HEK293 (cell line): ENCODE data around the gene EHD3.

Source experiments
- CTCF ChIA-PET: fragments of 350-600 bp; formaldehyde crosslinking; extraction: SDS; loops from one replicate; lab custom pipeline; 2021; ENCODE audit warnings: antibody characterized with exemption; lab: Yijun Ruan, JAX
- POLR2A ChIA-PET: fragments of 300-600 bp; formaldehyde crosslinking; extraction: SDS; loops from one replicate; lab custom pipeline; 2020; ENCODE audit warnings: antibody characterized with exemption, inconsistent platforms; lab: Yijun Ruan, JAX
- H3K27ac ChIP-seq: fragments of 200-500 bp; sonication (Bioruptor generic); 2 replicates; pipeline ENCODE4 v1.5.1; 2014; ENCODE audit warnings: low read depth, low read length, control low read depth, inconsistent platforms; ENCODE audit errors: extremely low read depth
- H3K36me3 ChIP-seq, 2 experiments: fragments of 200-500 bp in 1 of 2; sonication (Bioruptor generic) in 1 of 2; 1 replicate in 1 of 2; 2 replicates in 1 of 2; pipeline ENCODE4 v1.5.1; 2014 to 2017; ENCODE audit warnings: inconsistent platforms in 2 of 2, low read length in 2 of 2; ENCODE audit not compliant: control insufficient read depth in 2 of 2, insufficient read depth in 1 of 2
- H3K4me1 ChIP-seq: fragments of 200-500 bp; sonication (Bioruptor generic); 2 replicates; pipeline ENCODE4 v1.5.1; 2014; ENCODE audit warnings: mild to moderate bottlenecking, low read length, inconsistent platforms; ENCODE audit not compliant: control insufficient read depth, insufficient read depth
- H3K4me3 ChIP-seq: 2 replicates; pipeline ENCODE4 v1.5.1; 2011; ENCODE audit warnings: low read depth, mild to moderate bottlenecking, control low read depth, low read length, moderate library complexity
- H3K9me3 ChIP-seq: fragments of 200-500 bp; sonication (Bioruptor generic); 2 replicates; pipeline ENCODE4 v1.5.1; 2014; ENCODE audit warnings: low read depth, low read length, inconsistent platforms; ENCODE audit not compliant: control insufficient read depth, insufficient read depth
- MYNN ChIP-seq: fragments of 450-650 bp; formaldehyde crosslinking; IDR thresholded peaks from 2 replicates; pipeline ENCODE4 v1.5.1; 2016; ENCODE audit warnings: missing biosample characterization, missing genetic modification characterization, borderline replicate concordance
- PBX3 ChIP-seq: sonication (generic); formaldehyde crosslinking; IDR thresholded peaks from 2 replicates; pipeline ENCODE4 v1.8.1; 2022; ENCODE audit warnings: mild to moderate bottlenecking, moderate library complexity, missing genetic modification reagents
- SP2 ChIP-seq: fragments of 450-650 bp; formaldehyde crosslinking; IDR thresholded peaks from 2 replicates; pipeline ENCODE4 v1.5.1; 2016; ENCODE audit warnings: missing biosample characterization, missing genetic modification characterization
- ZBTB1 ChIP-seq: fragments of 450-650 bp; formaldehyde crosslinking; IDR thresholded peaks from 2 replicates; pipeline ENCODE4 v1.5.1; 2016; ENCODE audit warnings: missing biosample characterization, missing genetic modification characterization
- ZNF175 ChIP-seq: fragments of 450-650 bp; formaldehyde crosslinking; IDR thresholded peaks from 2 replicates; pipeline ENCODE4 v1.5.1; 2016; ENCODE audit warnings: missing biosample characterization, missing genetic modification characterization
- ZNF223 ChIP-seq: fragments of 450-650 bp; formaldehyde crosslinking; IDR thresholded peaks from 2 replicates; pipeline ENCODE4 v1.5.1; 2016; ENCODE audit warnings: missing biosample characterization, missing genetic modification characterization
- ZNF391 ChIP-seq: fragments of 450-650 bp; formaldehyde crosslinking; IDR thresholded peaks from 2 replicates; pipeline ENCODE4 v1.5.1; 2016; ENCODE audit warnings: low read depth, missing biosample characterization, missing genetic modification characterization, borderline replicate concordance
- ZNF610 ChIP-seq: fragments of 450-650 bp; formaldehyde crosslinking; IDR thresholded peaks from 2 replicates; pipeline ENCODE4 v1.5.1; 2016; ENCODE audit warnings: missing biosample characterization, missing genetic modification characterization, borderline replicate concordance
- ZNF621 ChIP-seq: fragments of 450-650 bp; formaldehyde crosslinking; IDR thresholded peaks from 2 replicates; pipeline ENCODE4 v1.5.1; 2017; ENCODE audit warnings: missing biosample characterization, missing genetic modification characterization
- ZNF624 ChIP-seq: fragments of 450-650 bp; formaldehyde crosslinking; IDR thresholded peaks from 2 replicates; pipeline ENCODE4 v1.5.1; 2017; ENCODE audit warnings: missing biosample characterization, missing genetic modification characterization
- TF ChIP-seq, protein P1 (sequence below): fragments of 450-650 bp; formaldehyde crosslinking; IDR thresholded peaks from 2 replicates; pipeline ENCODE4 v1.5.1; 2016; ENCODE audit warnings: missing biosample characterization, missing genetic modification characterization, borderline replicate concordance

The EHD3 gene

DNA sequence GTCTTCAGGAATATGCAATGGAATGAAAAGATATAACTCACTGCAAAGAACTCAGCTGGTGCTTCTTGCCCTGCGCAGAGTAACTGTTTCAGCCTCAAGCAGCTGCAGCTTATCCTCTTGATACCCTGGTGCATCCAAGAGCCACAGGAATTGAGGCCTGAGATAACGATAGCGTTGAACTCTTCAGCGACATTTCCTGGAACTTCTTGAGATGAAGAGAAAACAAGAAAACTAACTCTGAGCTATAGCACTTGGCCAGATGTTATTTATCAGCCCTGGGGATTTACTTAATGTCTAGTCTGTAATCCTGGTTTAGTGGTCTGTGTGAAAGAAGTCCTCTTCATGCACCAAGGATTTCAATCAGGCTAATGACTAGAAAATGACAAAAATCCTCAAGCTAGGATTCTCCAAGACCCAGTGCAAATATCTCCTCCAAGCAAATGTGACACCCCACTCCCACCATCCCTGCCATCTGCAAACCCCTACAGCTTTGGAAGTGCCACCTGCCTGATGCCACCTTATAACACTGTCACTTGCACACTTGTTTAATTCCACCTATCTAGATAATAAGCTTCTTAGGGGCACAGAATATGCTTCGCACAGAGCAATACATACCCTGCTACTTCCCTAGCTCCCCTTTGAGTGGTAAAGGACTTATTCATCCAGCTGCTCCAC is 40.6 kb downstream of the EHD3 start (continued):
- TF ChIP-seq, protein P1, sequence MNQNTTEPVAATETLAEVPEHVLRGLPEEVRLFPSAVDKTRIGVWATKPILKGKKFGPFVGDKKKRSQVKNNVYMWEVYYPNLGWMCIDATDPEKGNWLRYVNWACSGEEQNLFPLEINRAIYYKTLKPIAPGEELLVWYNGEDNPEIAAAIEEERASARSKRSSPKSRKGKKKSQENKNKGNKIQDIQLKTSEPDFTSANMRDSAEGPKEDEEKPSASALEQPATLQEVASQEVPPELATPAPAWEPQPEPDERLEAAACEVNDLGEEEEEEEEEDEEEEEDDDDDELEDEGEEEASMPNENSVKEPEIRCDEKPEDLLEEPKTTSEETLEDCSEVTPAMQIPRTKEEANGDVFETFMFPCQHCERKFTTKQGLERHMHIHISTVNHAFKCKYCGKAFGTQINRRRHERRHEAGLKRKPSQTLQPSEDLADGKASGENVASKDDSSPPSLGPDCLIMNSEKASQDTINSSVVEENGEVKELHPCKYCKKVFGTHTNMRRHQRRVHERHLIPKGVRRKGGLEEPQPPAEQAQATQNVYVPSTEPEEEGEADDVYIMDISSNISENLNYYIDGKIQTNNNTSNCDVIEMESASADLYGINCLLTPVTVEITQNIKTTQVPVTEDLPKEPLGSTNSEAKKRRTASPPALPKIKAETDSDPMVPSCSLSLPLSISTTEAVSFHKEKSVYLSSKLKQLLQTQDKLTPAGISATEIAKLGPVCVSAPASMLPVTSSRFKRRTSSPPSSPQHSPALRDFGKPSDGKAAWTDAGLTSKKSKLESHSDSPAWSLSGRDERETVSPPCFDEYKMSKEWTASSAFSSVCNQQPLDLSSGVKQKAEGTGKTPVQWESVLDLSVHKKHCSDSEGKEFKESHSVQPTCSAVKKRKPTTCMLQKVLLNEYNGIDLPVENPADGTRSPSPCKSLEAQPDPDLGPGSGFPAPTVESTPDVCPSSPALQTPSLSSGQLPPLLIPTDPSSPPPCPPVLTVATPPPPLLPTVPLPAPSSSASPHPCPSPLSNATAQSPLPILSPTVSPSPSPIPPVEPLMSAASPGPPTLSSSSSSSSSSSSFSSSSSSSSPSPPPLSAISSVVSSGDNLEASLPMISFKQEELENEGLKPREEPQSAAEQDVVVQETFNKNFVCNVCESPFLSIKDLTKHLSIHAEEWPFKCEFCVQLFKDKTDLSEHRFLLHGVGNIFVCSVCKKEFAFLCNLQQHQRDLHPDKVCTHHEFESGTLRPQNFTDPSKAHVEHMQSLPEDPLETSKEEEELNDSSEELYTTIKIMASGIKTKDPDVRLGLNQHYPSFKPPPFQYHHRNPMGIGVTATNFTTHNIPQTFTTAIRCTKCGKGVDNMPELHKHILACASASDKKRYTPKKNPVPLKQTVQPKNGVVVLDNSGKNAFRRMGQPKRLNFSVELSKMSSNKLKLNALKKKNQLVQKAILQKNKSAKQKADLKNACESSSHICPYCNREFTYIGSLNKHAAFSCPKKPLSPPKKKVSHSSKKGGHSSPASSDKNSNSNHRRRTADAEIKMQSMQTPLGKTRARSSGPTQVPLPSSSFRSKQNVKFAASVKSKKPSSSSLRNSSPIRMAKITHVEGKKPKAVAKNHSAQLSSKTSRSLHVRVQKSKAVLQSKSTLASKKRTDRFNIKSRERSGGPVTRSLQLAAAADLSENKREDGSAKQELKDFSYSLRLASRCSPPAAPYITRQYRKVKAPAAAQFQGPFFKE (tag by site-specific recombination), result no peak
- TF ChIP-seq ZNF223 (tag by site-specific recombination) (no peak), ZNF175 (tag by site-specific recombination) (no peak), ZNF391 (tag by site-specific recombination) (no peak), MYNN (tag by site-specific recombination) (no peak), PBX3 (CRISPR knock-in tag) (no peak), SP2 (tag by site-specific recombination) (no peak)

DNA sequence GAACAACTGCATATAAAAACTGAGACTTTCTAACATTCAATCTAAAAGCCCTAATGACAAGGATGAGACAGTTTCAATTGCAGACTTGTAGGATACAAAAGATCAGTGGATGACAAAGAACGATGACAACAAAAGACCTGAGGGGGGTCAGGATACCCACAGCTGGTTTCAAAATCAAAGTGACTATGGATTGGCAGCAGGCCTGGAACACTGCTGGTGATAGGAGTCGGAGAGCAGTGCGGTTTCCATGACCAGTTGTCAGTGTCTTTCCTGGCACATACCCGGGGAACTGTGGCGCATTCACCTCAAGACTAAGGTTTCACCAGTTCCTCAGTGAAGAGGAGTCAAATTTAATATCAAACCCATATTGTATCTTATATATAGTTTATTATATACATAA is 42.0 kb downstream of the EHD3 start:
- no peaks in the 10 kb centered on the region for H3K4me1 ChIP-seq
- no peak overlapping the region for H3K4me3 ChIP-seq
- TF ChIP-seq, protein P1 (tag by site-specific recombination), result no peak
- TF ChIP-seq ZNF610 (tag by site-specific recombination), result no peak
- TF ChIP-seq ZNF621 (tag by site-specific recombination), result no peak
- TF ChIP-seq ZNF624 (tag by site-specific recombination), result no peak
- no peak for TF ChIP-seq ZBTB1 (tag by site-specific recombination)
- CTCF ChIA-PET, result interaction anchor here (0.6 kb wide), 1 partner anchor 235 kb away, joined by 3 read pairs; no protein-coding TSS in a partner anchor
- POLR2A ChIA-PET, result no interaction called here
- H3K9me3 ChIP-seq, result no peaks in the 10 kb centered on the region
- no peak overlapping the region for H3K27ac ChIP-seq
- no peaks in the 10 kb centered on the region for H3K36me3 ChIP-seq
